Effector CD4-positive, alpha-beta T cell (primary cell): ENCODE measurements around the gene EXOSC6.
"Not testable (repeated sequence)": the region's sequence is repeated elsewhere in the genome, so short reads cannot be mapped to it uniquely, and the experiment has no call there.

Experiments used
- DNase-seq: peaks from one replicate; pipeline ENCODE4 v3.0.0-alpha.2; 2020

Gene EXOSC6

DNA sequence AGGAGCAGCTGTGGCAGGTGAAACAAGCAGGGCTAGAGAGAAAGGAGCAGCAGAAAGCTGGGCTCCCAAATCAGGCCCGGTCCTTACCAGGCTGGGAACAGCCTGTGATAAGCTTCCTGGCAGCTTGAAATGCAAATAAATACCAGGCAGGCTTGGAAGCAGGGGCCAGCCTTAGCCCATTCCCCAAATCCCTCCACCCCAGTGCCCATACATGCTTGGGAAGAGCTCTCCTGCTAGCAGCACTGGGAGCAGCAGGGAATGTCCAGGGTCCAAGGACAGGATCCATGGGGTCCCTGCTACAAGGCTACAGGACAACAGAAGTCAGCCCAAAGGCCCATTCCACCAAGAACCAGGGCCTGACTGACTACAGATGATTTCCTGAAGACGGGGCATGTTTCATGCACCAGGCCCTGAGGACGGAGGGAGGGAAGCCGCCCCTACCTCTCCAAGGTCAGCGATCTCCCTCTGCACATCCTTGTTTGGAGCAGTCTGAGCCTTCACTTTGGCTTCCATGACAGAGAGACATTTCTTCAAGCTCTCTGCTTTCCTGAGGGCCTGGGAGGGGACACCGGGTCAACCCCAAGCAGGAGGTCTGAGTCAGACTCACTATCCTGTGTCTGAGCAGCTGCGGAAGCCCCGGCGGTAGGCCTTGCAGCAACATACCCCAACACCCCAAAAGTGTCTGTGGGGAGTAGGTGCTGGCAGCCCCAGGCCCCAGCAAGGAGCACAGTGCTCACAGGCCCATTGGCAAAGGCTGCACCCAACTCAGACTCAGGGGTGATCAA is 2.6 kb upstream of the EXOSC6 start:
- no peak for DNase-seq

- peak; percentile 28 for DNase-seq
Observed at GRCh38 chr16:70253291-70254106, 1.8 kb upstream of the EXOSC6 start.

GRCh38 chr16:70252355-70252988 is 732 bp upstream of the EXOSC6 start:
- DNase-seq: no peak

GRCh38 chr16:70250748-70251628 is 752 bp downstream of the EXOSC6 start:
- peak; percentile 21 for DNase-seq

DNA sequence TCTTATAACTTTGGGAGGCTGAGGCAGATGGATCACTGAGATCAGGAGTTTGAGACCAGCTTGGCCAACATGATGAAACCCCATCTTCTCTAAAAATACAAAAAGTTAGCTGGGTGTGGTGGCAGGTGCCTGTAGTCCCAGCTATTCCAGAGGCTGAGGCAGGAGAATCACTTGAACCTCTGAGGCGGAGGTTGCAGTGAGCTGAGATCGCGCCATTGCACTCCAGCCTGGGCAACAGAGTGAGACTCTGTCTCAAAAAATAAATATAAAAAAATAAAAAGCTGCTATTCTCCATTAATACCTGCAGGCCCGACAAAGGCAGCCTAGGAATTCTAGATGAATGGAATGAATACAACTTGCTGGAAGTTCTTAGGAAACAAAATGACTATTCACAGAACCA is 2.0 kb downstream of the EXOSC6 start:
- DNase-seq: not testable (repeated sequence)

- DNase-seq: not testable (repeated sequence)
Observed at GRCh38 chr16:70238773-70239172, 13.0 kb downstream of the EXOSC6 start.

DNA sequence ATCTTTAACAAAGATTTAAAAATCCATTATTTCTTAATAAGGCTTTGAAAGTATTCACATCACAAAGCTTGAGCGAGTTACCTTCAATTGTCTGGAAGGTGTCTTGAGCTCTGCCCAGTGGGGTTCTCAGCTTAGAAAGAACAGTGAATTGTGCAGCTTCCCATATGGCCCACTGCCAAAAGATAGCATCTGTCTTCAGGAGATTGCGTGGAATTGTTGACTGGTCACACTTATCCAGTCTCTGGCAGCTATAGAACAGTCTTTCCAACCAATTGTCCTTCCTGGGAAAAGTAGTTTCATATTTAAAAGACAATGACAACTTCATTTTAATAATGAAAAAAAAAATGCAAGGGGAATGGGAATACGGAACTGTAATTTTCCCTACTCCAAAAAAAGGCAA is 19.9 kb downstream of the EXOSC6 start:
- DNase-seq: not testable (repeated sequence)

- DNase-seq: not testable (repeated sequence)
Observed at GRCh38 chr16:70226024-70226423, 25.7 kb downstream of the EXOSC6 start.

DNA sequence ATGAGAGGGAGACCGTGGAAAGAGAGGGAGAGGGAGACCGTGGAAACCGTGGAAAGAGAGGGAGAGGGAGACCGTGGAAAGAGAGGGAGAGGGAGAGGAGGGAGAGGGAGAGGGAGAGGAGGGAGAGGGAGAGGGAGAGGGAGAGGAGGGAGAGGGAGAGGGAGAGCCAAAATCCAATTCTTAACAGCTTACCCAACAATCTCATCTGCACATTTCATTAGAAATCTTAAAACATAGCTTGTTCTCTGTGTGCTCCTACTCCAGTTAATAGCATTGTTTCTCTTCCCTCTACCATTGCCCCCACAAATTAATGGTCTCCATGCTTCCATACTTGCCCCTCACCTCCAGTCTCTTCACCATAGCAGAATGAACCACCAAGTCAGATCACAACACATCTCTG is 26.3 kb downstream of the EXOSC6 start:
- not testable (repeated sequence) for DNase-seq

- not testable (repeated sequence) for DNase-seq
Observed at GRCh38 chr16:70224645-70225044, 27.1 kb downstream of the EXOSC6 start.

- not testable (repeated sequence) for DNase-seq
Observed at GRCh38 chr16:70223971-70224513, 27.7 kb downstream of the EXOSC6 start.

DNA sequence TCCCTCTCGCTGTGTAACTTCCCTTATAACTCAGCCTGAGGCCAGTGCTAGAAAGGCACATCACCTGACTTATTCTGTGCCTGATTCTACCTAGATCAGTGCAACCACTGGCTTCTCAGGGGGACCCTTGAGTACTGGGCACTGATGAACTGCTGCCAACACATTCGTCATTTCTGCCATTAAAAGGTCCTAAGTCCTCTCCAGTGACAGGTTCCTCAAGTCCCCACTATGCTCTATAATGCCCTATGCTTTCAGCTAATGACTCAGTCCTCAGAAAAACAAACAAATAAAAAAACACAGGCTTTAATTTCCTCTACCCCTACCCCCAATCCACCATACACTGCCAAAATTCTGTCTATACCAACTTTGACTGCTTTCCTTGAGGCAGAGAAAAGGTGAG is 28.5 kb downstream of the EXOSC6 start:
- DNase-seq: not testable (repeated sequence)

GRCh38 chr16:70222574-70222973 is 29.2 kb downstream of the EXOSC6 start:
- DNase-seq: not testable (repeated sequence)

- not testable (repeated sequence) for DNase-seq
Observed at GRCh38 chr16:70218586-70218985, 33.2 kb downstream of the EXOSC6 start.

- not testable (repeated sequence) for DNase-seq
Observed at GRCh38 chr16:70206382-70206781, 45.4 kb downstream of the EXOSC6 start.

DNA sequence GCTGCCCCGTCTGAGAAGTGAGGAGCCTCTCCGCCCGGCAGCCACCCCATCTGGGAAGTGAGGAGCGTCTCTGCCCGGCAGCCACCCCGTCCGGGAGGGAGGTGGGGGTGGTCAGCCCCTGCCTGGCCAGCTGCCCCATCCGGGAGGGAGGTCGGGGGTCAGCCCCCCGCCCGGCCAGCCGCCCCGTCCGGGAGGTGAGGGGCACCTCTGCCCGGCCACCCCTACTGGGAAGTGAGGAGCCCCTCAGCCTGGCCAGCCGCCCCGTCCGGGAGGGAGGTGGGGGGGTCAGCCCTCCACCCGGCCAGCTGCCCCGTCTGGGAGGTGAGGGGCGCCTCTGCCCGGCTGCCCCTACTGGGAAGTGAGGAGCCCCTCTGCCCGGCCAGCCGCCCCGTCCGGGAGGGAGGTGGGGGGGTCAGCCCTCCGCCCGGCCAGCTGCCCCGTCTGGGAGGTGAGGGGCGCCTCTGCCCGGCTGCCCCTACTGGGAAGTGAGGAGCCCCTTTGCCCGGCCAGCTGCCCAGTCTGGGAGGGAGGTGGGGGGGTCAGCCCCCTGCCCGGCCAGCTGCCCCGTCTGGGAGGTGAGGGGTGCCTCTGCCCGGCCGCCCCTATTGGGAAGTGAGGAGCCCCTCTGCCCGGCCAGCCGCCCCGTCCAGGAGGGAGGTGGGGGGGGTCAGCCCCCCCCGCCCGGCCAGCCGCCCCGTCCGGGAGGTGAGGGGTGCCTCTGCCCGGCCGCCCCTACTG is 46.9 kb downstream of the EXOSC6 start:
- not testable (repeated sequence) for DNase-seq

GRCh38 chr16:70204010-70204409 is 47.7 kb downstream of the EXOSC6 start:
- DNase-seq: not testable (repeated sequence)

GRCh38 chr16:70203508-70203907 is 48.2 kb downstream of the EXOSC6 start:
- DNase-seq: not testable (repeated sequence)

- DNase-seq: not testable (repeated sequence)
Observed at GRCh38 chr16:70200063-70200462, 51.7 kb downstream of the EXOSC6 start.

DNA sequence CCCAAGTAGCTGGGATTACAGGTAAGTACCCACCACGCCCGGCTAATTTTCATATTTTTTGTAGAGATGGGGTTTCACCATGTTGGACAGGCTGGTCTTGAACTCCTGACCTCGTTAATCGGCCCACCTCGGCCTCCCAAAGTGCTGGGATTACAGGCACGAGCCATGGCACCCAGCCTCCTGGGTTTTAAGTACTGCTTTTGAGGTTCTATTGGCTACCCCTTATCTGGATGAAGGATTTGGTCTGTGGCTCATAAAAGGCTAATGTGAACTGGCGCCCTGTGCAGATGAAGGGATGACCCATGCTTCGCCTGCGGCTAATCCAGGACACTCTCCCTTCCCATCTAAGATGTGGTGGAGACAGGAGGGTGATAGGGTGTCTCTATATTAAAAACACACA is 52.6 kb downstream of the EXOSC6 start:
- DNase-seq: not testable (repeated sequence)

GRCh38 chr16:70198666-70199065 is 53.1 kb downstream of the EXOSC6 start:
- not testable (repeated sequence) for DNase-seq
